CD4-positive, alpha-beta T cell treated with Interleukin-17A for 1 hour (primary cell): ENCODE measurements around the gene ARSB.
"Not testable (repeated sequence)": the region's sequence is repeated elsewhere in the genome, so short reads cannot be mapped to it uniquely, and the experiment has no call there.

ENCODE experiments used
- DNase-seq: peaks from one replicate; pipeline ENCODE4 v3.0.0-alpha.2; 2020

ARSB gene

DNA sequence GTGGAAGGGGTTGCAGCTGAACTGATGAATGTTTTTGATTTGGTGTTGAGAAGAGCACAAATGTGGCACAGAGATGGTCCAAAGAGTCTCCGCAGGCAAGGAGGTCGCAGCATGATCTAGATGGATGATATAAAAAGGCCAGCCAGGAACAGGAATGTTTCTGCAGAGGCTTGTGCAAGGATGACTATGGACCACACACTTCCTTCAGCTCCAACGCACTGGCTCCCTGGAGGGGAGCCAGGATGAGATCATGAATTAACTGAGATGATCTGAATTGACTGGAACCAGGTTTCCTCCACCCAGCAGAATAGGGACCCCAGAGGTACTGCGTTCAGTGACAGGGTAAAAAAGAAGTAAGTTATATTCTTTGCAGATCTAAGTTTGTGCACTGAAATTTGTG, 89.0 kb downstream of the ARSB start:
- no peak for DNase-seq

DNA sequence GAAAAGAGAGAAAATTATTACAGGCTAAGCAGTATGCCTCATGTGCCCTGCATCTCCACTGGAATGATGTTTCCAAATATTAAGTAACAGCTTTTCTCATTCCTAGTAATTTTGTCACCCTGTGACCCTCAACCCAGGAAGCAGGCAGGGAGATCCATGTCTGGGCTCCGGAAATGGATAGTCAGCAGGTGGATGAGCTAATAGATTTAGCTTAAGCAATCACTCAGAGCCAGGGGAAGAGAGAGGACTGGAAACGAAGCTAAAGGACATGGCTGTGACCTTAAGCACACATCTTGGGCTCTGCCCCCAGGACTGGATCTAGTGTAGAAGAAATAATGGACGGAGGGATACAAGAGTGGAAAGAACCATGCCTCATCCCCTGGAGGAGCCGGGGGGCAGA, 89.5 kb downstream of the ARSB start:
- DNase-seq, result no peak

- no peak for DNase-seq
Observed at GRCh38 chr5:78893940-78894677, 91.0 kb downstream of the ARSB start.

DNA sequence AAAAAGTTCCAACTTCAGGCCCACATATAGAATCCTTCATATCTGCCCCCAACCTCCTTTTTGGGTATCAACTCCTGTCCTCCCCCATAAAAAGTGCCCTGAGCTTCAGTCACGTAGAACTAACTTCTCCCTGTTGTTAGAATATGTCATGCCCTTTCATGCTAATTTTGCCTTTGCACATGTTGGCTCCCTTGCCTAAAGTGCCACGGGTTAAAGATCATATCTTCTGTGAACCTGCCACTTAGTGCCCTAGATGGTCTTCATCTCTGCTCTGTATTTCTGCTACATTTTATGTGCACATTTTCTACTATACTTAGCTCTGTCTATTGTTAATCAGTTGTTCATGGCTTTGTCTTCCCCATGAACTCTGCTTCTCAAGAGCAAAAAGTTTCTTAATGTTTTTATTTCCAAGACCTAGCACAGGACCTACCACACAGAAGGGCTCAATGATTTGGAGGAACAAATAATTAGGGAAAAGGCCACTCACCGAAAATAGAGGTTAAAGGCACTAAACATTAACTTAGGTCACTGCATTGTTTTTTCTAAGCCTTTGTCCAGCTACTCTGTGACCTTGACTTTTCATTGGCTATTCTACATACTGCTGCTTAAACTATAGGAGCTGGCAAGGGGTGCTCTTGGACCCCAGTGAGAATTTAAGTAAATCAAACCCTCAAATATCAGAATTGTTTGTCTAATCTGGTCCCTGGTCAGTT, 94.3 kb downstream of the ARSB start:
- DNase-seq, result no peak

- no peak for DNase-seq
Observed at GRCh38 chr5:78889369-78890140, 95.6 kb downstream of the ARSB start.

DNA sequence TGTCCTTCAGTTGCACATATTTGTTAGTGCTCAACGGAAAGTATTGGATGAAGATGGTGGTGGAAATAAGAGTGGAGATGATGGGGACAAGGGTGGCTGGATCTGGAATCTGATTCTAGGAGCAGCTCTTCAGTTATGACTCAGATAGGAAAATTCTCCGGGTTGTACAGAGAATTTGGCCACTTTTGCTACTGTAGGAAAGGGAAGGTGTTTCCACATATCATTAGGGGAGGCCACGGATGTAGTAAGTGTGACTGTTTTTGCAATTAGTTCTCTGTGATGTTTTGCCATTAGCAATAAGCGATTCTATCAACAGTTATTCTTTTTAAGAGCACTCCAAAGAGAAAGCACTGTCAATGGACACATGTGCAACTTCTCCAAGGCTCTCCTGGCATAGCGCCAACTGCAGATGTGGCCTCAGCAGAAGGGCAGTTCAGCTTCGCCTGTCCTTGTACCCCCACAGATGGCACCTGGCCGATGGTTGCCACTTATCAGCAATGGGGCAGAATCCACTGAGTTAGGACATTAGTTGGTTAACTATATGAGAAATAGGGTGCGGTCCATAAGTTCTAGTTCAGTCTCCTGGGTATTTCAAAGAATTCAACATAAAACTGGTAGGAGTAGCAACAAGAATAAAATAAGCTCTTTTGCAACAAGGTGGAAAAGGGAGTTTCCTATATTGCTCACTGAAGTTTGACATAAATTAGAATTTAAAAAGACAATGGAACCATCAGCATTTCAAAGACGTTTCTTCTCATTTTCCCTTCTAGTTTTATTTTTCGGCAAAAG, 96.3 kb downstream of the ARSB start:
- DNase-seq, result no peak

DNA sequence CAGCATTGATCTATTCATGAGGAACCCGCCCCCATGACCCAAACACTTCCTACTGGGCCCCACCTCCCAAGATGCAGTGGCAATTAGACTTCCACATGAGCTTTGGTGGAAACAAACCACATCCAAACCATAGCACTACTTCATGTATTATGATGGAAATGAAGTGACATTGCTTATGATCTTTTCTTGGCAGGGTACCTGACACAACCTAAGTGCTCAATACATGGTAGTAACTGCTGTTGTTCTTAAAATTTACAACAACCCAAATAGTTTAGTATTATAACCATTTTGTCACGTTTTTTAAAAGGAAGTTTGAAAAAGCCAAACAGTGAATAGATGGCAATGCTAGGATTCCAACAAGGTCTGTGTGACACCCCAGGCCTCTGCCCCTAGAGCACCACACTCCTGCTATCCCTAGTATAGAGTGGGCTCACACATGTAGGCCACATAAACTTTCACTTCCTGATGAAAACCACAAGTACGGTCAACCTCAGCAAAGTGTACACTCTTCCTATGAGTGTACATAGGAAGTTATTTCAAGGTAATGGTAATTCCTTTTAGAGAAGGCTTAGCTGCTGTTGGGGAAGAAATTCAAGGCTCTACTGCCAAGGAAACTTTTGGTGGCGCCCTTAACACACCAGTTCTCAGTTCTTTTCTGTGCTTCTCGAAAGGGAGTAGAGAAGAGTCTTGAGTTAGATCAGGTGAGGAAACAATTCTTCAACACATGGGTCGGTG, 97.6 kb downstream of the ARSB start:
- DNase-seq, result no peak

- peak; percentile 10 for DNase-seq
Observed at GRCh38 chr5:78886341-78887230, 98.5 kb downstream of the ARSB start.

DNA sequence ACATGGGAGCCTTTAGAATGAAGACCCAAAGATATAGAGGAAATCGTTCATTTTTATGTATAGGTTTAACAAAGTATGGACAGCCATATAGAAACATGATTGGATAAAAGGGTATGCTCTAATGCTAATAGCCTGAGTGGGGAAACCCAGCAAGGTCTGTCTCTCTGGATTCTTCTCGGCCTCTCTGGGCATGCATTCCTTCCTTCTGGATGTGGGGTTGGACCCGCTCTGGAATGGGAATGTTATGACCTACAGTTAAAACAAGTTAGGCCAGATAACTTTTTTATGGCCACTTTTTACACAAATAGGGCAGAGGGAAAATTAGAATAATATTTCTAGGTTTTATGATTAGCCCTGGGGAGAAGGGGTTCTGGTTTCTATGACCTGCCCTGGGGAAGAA, 103.2 kb downstream of the ARSB start:
- no peak for DNase-seq

- no peak for DNase-seq
Observed at GRCh38 chr5:78879516-78879915, 105.6 kb downstream of the ARSB start.

GRCh38 chr5:78866076-78866475, 119.0 kb downstream of the ARSB start:
- not testable (repeated sequence) for DNase-seq

- DNase-seq, result no peak
Observed at GRCh38 chr5:78858364-78858763, 126.7 kb downstream of the ARSB start.

DNA sequence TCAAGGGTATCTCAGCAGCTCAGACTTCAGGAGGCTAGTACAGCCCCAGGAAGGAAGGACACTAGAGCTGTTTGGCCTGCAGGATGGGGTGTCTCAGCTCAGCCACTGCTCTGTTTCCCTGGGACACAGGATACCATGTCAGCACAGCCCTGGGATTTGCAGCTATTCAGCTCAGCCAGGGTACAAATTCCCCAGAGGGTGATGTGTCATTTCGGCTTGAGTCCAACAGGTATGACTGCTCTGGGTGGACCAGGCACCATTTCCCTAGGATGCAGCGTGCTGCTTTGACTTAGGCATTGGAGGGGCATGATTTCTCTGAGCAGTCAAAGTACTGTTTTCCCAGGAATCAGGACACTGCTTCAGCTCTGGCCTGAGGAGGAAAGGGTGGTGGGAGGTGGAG, 130.1 kb downstream of the ARSB start:
- DNase-seq, result no peak

DNA sequence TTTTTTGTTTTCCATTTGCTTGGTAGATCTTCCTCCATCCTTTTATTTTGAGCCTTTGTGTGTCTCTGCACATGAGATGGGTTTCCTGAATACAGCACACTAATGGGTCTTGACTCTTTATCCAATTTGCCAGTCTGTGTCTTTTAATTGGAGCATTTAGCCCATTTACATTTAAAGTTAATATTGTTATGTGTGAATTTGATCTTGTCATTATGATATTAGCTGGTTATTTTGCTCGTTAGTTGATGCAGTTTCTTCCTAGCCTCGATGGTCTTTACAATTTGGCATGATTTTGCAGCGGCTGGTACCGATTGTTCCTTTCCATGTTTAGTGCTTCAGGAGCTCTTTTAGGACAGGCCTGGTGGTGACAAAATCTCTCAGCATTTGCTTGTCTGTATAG, 133.2 kb downstream of the ARSB start:
- not testable (repeated sequence) for DNase-seq

GRCh38 chr5:78845470-78845869, 139.6 kb downstream of the ARSB start:
- DNase-seq, result no peak

DNA sequence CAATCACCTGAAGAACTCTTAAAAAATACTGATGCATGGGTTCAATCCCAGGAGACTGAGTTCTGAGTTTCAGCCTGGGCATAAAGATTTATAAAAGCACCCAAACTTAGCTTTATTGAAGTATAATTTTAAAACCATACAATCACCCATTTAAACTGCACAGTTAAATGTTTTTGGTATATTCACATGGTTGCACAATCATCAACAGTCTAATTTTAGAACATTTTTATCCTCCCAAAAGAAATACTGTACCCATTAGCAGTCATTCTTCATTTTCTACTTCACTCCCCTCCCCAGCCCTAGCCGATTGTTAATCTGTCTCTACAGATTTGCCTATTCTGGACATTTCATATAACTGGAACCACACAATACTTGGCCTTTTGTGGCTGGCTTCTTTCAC, 141.7 kb downstream of the ARSB start:
- DNase-seq, result no peak

DNA sequence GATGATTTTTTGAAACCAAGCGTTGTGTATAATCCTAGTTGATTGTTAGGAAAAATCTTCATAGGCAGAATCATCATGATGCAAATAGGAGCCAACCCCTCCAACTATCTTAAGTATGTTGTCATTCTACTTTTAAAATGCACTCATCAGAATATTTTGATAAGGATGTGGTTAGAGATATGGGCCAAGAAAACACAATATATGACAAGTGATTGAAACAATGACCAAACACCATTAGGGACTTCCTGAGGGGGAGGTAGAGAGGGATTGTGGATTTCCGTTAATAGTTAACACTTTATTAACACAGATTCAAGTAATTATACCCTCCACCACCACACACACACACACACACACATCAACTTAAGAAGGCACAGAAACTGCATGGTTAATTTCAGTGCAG, 143.3 kb downstream of the ARSB start:
- DNase-seq, result no peak

GRCh38 chr5:78838753-78839152, 146.4 kb downstream of the ARSB start:
- DNase-seq, result no peak

GRCh38 chr5:78837836-78838235, 147.3 kb downstream of the ARSB start:
- no peak for DNase-seq

- DNase-seq, result no peak
Observed at GRCh38 chr5:78835176-78835575, 149.9 kb downstream of the ARSB start.

GRCh38 chr5:78833284-78833683, 151.8 kb downstream of the ARSB start:
- DNase-seq, result no peak
